GM23248 (cell line): ENCODE results near the gene PIP5K1C.

ENCODE experiments used
- EZH2 ChIP-seq: fragments of 200-600 bp; sonication (generic); IDR thresholded peaks from 2 replicates; pipeline ENCODE4 v1.6.1; 2018; ENCODE audit warnings: antibody characterized with exemption, mild to moderate bottlenecking; ENCODE audit not compliant: insufficient read depth, poor library complexity, severe bottlenecking
- EZH2phosphoT487 ChIP-seq: fragments of 200-600 bp; sonication (generic); IDR thresholded peaks from 2 replicates; pipeline ENCODE4 v1.6.1; 2018; ENCODE audit warnings: antibody characterized with exemption, moderate library complexity, mild to moderate bottlenecking, low read depth; ENCODE audit not compliant: insufficient read depth

DNA sequence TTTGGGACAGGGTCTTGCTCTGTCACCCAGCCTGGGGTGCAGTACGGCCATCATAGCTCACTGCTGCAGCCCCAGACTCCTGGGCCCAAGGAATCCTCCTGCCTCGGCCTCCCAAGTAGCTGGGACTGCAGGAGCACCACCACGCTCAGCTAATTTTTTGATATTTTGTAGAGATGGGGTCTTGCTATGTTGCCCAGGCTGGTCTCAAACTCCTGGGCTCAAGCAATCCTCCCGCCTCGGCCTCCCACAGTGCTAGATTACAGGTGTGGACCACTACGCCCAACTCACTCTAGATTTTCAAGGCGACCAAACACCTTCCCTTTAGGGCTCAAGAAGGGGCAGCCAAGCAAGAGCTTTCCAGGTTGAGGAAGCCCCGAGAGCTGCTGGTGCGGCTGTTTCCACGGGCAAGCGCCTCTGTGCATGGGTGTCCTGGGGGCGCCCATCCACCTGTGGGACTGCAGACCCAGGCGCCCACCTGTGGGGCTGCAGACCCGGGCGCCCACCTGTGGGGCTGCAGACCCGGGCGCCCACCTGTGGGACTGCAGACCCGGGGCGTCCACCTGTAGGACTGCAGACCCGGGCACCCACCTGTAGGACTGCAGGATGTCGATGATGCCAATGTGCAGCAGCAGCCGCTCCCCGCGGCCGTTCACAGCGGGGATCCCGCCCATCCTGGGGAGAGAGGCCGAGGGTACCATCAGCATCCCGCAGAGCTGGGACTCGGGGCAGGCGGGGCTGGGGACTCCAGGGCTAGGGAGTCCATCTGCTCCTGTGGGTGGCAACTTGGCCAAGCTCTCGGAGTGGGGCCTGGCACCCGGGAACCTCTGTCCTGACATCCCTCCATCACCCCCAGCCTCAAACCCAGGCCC, 52.0 kb downstream of the PIP5K1C start:
- no peak for TF ChIP-seq EZH2
- no peak for TF ChIP-seq EZH2phosphoT487
